ENCODE measurements around the gene ZNF48.
"Not testable (repeated sequence)": the region's sequence is repeated elsewhere in the genome, so short reads cannot be mapped to it uniquely, and the experiment has no call there.

The ZNF48 gene

GRCh38 chr16:30382111-30382881 lies 12.9 kb upstream of the ZNF48 start, which contains the start of gene SEPTIN1:
Gene SEPTIN1, minus strand, starts transcription at chr16:30382561. Its CDS starts 19 bp downstream, at chr16:30382542.
- DNase-seq (ENCODE audit: low read depth) = no peak
- TF ChIP-seq CTCF (IDR thresholded peaks at IDR 0.05; ENCODE audit: low read depth, low read length, missing control alignments) = no peak
- peak within 1 kb of the TSS; percentile 63 for H3K4me3 ChIP-seq (ENCODE audit: low read depth, low read length)

DNA sequence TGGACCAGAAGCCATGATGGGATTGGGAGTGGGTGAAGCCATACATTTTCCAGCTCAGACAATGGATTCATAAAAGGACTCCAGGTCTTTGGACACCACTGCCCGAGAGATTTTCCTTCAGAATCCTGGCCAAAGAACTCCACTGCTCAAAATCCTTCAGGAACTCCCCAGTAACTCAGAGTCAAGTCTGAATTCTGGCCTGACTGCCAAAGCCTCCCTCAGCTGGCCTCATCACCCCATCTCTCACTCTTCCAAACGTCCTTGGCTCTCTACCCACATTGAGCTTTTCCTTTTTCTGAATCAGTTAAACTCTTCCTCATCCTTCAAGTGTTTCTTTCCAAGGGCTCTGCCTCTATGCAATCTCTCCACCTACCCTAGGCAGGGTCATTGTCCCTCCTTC lies 11.7 kb upstream of the ZNF48 start:
- H3K4me3 ChIP-seq (ENCODE audit: low read depth, low read length) = no peak overlapping the region
- no peak for TF ChIP-seq CTCF (IDR thresholded peaks at IDR 0.05; ENCODE audit: low read depth, low read length, missing control alignments)
- DNase-seq (ENCODE audit: low read depth) = no peak

DNA sequence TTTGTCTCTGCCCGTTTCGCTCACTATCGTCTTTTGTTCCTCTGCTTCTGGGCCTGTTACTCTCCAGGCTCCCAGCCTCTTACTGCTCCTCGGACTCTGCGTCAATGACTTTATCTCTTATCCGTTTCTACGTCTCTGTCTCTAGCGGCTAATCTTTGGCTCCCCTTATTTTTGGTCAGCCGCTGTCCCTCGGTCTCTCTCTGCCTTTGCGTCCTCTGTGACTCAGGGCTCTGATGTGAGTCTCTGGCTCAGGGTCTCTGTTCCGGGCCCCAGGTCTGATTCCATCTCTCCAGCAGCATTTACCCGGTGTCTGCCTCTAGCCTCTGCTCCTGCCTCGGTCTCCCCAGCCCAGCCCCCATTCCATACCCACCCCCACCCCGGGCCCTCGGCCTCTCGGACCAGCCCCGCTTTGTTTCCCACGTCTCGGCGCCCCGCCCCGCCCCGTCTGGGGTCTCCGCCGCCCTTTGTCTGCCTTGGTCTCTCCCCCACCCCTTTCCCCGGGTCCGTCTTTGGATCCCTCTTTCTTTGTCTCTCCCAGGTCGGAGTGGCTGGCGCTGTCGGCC lies 547 bp upstream of the ZNF48 start:
- H3K4me3 ChIP-seq (ENCODE audit: low read depth, low read length) = peak overlapping the region; percentile 92
- TF ChIP-seq CTCF (IDR thresholded peaks at IDR 0.05; ENCODE audit: low read depth, low read length, missing control alignments) = no peak
- no peak for DNase-seq (ENCODE audit: low read depth)

DNA sequence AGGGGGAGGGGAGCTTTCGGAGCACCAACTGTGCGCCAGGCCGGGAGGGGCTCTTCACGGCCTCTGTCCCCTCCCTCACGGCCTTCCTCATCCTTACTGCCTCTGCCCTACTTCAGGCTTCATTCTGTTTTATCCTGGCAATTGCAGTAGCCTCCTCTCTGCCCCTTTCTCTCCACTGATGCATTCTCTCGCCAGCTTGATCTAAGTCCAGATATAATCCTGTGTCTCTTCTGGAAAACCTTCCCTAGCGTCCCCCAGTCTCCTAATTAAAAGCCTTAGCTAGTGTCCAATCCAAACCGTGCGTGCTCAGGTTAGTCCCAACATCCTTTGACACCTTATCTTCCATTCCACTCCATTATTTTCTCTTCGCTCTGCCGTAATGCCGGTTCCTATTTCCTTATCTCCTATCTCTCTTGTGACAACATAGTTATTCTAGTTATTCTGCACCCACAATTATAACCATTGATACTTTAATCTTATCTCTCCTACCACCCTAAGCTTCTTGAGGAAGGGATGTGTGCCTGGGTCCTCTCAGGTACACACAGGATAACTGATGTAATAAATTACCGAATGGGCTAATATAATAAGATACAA lies 869 bp downstream of the ZNF48 start:
- no peak for TF ChIP-seq CTCF (IDR thresholded peaks at IDR 0.05; ENCODE audit: low read depth, low read length, missing control alignments)
- DNase-seq (ENCODE audit: low read depth) = no peak
- peak overlapping the region; percentile 92 for H3K4me3 ChIP-seq (ENCODE audit: low read depth, low read length)

- not testable (repeated sequence) for DNase-seq (ENCODE audit: low read depth); H3K4me3 ChIP-seq (ENCODE audit: low read depth, low read length)
Measured at GRCh38 chr16:30396627-30397026, 1.4 kb downstream of the ZNF48 start.

GRCh38 chr16:30397056-30397455 lies 1.8 kb downstream of the ZNF48 start:
- TF ChIP-seq CTCF (IDR thresholded peaks at IDR 0.05; ENCODE audit: low read depth, low read length, missing control alignments) = no peak
- DNase-seq (ENCODE audit: low read depth) = no peak
- H3K4me3 ChIP-seq (ENCODE audit: low read depth, low read length) = no peak overlapping the region

GRCh38 chr16:30397776-30398660 lies 2.8 kb downstream of the ZNF48 start:
- no peak for DNase-seq (ENCODE audit: low read depth)
- no peak overlapping the region for H3K4me3 ChIP-seq (ENCODE audit: low read depth, low read length)
- no peak for TF ChIP-seq CTCF (IDR thresholded peaks at IDR 0.05; ENCODE audit: low read depth, low read length, missing control alignments)
